GM19328 (cell line): ENCODE results near the gene MOBP.

Experiments
- ATAC-seq: cut with Tn5 transposase; IDR thresholded peaks from one replicate; pipeline ENCODE4 v1.9.1; 2021; ENCODE audit warnings: mild to moderate bottlenecking, moderate library complexity; ENCODE audit not compliant: unreplicated experiment

MOBP gene

GRCh38 chr3:39533226-39533625 lies 65.7 kb downstream of the MOBP start:
- ATAC-seq = no peak

- ATAC-seq = no peak
Measured at GRCh38 chr3:39540162-39540921, 72.9 kb downstream of the MOBP start.

GRCh38 chr3:39541442-39541841 lies 74.0 kb downstream of the MOBP start:
- no peak for ATAC-seq

GRCh38 chr3:39541917-39542329 lies 74.4 kb downstream of the MOBP start:
- no peak for ATAC-seq

GRCh38 chr3:39542588-39542988 lies 75.1 kb downstream of the MOBP start:
- ATAC-seq = no peak

GRCh38 chr3:39548282-39548681 lies 80.8 kb downstream of the MOBP start:
- ATAC-seq = no peak

GRCh38 chr3:39550354-39551051 lies 83.0 kb downstream of the MOBP start:
- ATAC-seq = no peak
